Hepatocyte (in vitro differentiated cells): ENCODE measurements around the gene LGI4. TPM values are rescaled to one million over a fixed set of nuclear protein-coding genes. Genes with fewer than 3 reads are reported as not detected.
"Not testable (repeated sequence)": the region's sequence is repeated elsewhere in the genome, so short reads cannot be mapped to it uniquely, and the experiment has no call there.

ENCODE experiments used
- DNase-seq: peaks from one replicate; pipeline ENCODE4 v3.0.0-alpha.2; 2016; ENCODE audit warnings: low spot score
- H2AFZ ChIP-seq: fragments of 200-600 bp; sonication (generic); 2 replicates; pipeline ENCODE4 v1.6.0; 2016; ENCODE audit warnings: antibody characterized with exemption, mild to moderate bottlenecking
- H3K27ac ChIP-seq: fragments of 200-600 bp; sonication (generic); 2 replicates; pipeline ENCODE4 v1.5.1; 2016; ENCODE audit warnings: mild to moderate bottlenecking
- H3K27me3 ChIP-seq: fragments of 200-600 bp; sonication (generic); 2 replicates; pipeline ENCODE4 v1.6.1; 2016
- H3K36me3 ChIP-seq: fragments of 200-600 bp; sonication (generic); replicated peaks from 2 replicates; pipeline ENCODE4 v1.5.1; 2016; ENCODE audit warnings: low read depth; ENCODE audit not compliant: insufficient read depth
- H3K4me1 ChIP-seq: fragments of 200-600 bp; sonication (generic); 2 replicates; pipeline ENCODE4 v1.5.1; 2016; ENCODE audit warnings: mild to moderate bottlenecking, moderate library complexity; ENCODE audit not compliant: insufficient read depth
- H3K4me2 ChIP-seq: fragments of 200-600 bp; sonication (generic); 2 replicates; pipeline ENCODE4 v1.6.0; 2016
- H3K4me3 ChIP-seq: fragments of 200-600 bp; sonication (generic); 2 replicates; pipeline ENCODE4 v1.5.1; 2016; ENCODE audit warnings: mild to moderate bottlenecking
- H3K79me2 ChIP-seq: fragments of 200-600 bp; sonication (generic); 2 replicates; pipeline ENCODE4 v1.6.0; 2017; ENCODE audit warnings: mild to moderate bottlenecking
- H3K9me2 ChIP-seq: fragments of 200-600 bp; sonication (generic); replicated peaks from 2 replicates; pipeline ENCODE4 v1.6.0; 2017; ENCODE audit warnings: mild to moderate bottlenecking; ENCODE audit not compliant: insufficient read depth
- H3K9me3 ChIP-seq: fragments of 200-600 bp; sonication (generic); 2 replicates; pipeline ENCODE4 v1.5.1; 2016; ENCODE audit warnings: low read depth, mild to moderate bottlenecking
- H4K20me1 ChIP-seq: fragments of 200-600 bp; sonication (generic); 2 replicates; pipeline ENCODE4 v1.6.0; 2016; ENCODE audit warnings: mild to moderate bottlenecking; ENCODE audit not compliant: insufficient read depth, poor library complexity, severe bottlenecking
- EZH2 ChIP-seq: fragments of 200-600 bp; sonication (generic); IDR thresholded peaks from 2 replicates; pipeline ENCODE4 v1.6.1; 2016; ENCODE audit warnings: antibody characterized with exemption, mild to moderate bottlenecking, borderline replicate concordance
- EZH2phosphoT487 ChIP-seq: fragments of 200-600 bp; sonication (generic); IDR thresholded peaks from one replicate; pipeline ENCODE4 v1.6.1; 2018; ENCODE audit warnings: antibody characterized with exemption, mild to moderate bottlenecking, low read depth, moderate library complexity; ENCODE audit not compliant: unreplicated experiment, severe bottlenecking
- WGBS: methylation state at CpG from one replicate; pipeline ENCODE4 v1.1.6; 2016; ENCODE audit warnings: low lambda C conversion rate; ENCODE audit errors: missing lambda C conversion rate; 5-methylcytosine and 5-hydroxymethylcytosine counted together
- polyA plus RNA-seq: library from polyadenylated mRNA; unstranded; fragments of >200 nt; fragmentation: Nextera tagmentation; extraction: Ambion mirVana; gene quantifications from 2 replicates; pipeline ENCODE4 v1.2.1, GENCODE V29; 2016
- total RNA-seq: library from RNA; depleted of rRNA; stranded (reverse); fragments of >200 nt; gene quantifications from 2 replicates; pipeline ENCODE4 v1.2.3, GENCODE V29; 2014
- TF ChIP-seq, protein P1 (sequence below): fragments of 200-600 bp; sonication (generic); IDR thresholded peaks from 2 replicates; pipeline ENCODE4 v1.5.1; 2016; ENCODE audit warnings: antibody characterized with exemption, mild to moderate bottlenecking; ENCODE audit not compliant: poor library complexity

The LGI4 gene
- total and polyA plus RNA-seq, 2 experiments from 2014 or later: 5.2 to 6.3 TPM

DNA sequence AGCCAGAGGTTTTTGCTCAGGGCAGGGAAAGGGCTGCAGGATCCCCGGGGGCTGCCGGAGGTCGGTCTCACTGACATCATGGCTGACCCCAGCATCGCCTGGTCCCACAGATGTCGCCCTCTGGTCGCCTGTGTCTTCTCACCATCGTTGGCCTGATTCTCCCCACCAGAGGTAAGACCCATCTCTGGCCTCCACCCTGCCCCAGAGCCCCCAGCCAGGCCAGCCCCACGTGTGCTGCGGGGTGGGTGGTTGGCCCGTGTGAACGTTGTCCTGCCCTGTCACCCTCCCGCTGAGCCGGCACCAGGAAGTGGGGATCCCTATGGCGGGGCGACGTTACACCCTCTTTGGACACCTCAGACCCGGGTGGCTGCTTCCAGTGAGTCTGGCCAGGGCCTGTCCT is 20.6 kb upstream of the LGI4 start:
- peaks cover 24% of the 10 kb centered on the region for H3K27me3 ChIP-seq
- H3K4me2 ChIP-seq: peak overlapping the region; percentile 93
- H3K27ac ChIP-seq: no peak overlapping the region
- no peak overlapping the region for H2AFZ ChIP-seq
- H3K4me1 ChIP-seq: peaks cover 13% of the 10 kb centered on the region
- H3K9me3 ChIP-seq: no peaks in the 10 kb centered on the region
- no peaks in the 10 kb centered on the region for H3K79me2 ChIP-seq
- TF ChIP-seq, protein P1, sequence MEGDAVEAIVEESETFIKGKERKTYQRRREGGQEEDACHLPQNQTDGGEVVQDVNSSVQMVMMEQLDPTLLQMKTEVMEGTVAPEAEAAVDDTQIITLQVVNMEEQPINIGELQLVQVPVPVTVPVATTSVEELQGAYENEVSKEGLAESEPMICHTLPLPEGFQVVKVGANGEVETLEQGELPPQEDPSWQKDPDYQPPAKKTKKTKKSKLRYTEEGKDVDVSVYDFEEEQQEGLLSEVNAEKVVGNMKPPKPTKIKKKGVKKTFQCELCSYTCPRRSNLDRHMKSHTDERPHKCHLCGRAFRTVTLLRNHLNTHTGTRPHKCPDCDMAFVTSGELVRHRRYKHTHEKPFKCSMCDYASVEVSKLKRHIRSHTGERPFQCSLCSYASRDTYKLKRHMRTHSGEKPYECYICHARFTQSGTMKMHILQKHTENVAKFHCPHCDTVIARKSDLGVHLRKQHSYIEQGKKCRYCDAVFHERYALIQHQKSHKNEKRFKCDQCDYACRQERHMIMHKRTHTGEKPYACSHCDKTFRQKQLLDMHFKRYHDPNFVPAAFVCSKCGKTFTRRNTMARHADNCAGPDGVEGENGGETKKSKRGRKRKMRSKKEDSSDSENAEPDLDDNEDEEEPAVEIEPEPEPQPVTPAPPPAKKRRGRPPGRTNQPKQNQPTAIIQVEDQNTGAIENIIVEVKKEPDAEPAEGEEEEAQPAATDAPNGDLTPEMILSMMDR: no peak
- no peak for TF ChIP-seq EZH2phosphoT487
- no peak for TF ChIP-seq EZH2
- H3K4me3 ChIP-seq: peak overlapping the region; percentile 53
- H3K9me2 ChIP-seq: no peaks in the 10 kb centered on the region
- WGBS: 33% methylated on average over 16 of the region's 17 CpGs
- no peak for DNase-seq
- H3K36me3 ChIP-seq: no peaks in the 10 kb centered on the region
- H4K20me1 ChIP-seq: no peaks in the 10 kb centered on the region

DNA sequence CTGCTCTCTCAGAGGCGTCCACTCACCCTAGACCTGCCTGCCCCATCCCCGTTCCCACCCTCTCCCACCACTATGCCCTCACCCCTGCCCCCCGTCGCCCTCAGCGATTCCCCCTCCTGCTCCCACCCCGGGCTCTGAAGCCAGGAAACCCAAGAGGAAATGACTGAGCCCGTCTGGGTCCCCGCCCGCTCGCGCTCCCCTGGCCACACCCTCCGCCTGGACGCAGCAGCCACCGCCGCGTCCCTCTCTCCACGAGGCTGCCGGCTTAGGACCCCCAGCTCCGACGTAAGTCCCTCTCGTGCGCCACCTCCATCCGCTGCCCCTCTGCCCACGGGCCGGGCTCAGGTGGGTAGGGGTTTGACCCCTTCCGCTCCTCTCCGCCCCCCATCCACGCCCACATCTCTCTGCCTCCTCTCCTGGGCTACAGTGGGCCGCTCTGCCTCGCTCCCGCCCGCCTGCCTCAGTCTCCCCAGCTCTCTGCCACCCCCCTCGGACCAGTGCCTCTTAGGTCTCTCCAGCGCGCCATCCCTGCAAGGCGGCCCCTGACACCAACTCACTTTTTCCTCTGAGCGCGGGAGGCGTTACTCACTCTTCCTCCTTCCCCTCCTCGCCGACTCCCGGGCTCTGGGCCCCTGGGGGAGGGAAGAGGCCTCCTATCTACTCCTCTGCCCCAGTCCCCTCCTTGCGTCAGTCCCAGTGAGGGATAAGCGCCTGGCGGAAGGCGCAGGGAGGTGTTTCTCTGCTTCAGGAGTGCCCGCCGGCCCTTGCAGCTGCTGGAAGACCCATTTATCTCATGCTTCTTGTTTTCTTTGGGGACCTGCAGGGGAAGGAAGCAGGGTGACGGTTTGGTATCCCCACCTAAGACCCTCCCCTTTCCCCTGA is 19.9 kb upstream of the LGI4 start, which contains the start of gene FXYD5:
Gene FXYD5 (plus strand): TSS at position 211 of the 882 bp plus-strand sequence. CDS start 816 bp downstream, outside the sequence.
- DNase-seq: peak; percentile 86
- WGBS: 2% methylated on average over 34 of the region's 49 CpGs
- H3K4me2 ChIP-seq: peak within 1 kb of the TSS; percentile 93
- peak within 1 kb of the TSS; percentile 53 for H3K4me3 ChIP-seq
- peak within 1 kb of the TSS; percentile 68 for H2AFZ ChIP-seq
- no peaks in the 10 kb centered on the region for H3K36me3 ChIP-seq
- no peak for TF ChIP-seq EZH2phosphoT487
- TF ChIP-seq EZH2: no peak
- TF ChIP-seq, protein P1: no peak
- no peaks in the 10 kb centered on the region for H4K20me1 ChIP-seq
- H3K79me2 ChIP-seq: no peaks in the 10 kb centered on the region
- no peaks in the 10 kb centered on the region for H3K9me2 ChIP-seq
- H3K27ac ChIP-seq: peak within 1 kb of the TSS; percentile 18
- peaks cover 24% of the 10 kb centered on the region for H3K27me3 ChIP-seq
- H3K4me1 ChIP-seq: peaks cover 13% of the 10 kb centered on the region
- no peaks in the 10 kb centered on the region for H3K9me3 ChIP-seq

DNA sequence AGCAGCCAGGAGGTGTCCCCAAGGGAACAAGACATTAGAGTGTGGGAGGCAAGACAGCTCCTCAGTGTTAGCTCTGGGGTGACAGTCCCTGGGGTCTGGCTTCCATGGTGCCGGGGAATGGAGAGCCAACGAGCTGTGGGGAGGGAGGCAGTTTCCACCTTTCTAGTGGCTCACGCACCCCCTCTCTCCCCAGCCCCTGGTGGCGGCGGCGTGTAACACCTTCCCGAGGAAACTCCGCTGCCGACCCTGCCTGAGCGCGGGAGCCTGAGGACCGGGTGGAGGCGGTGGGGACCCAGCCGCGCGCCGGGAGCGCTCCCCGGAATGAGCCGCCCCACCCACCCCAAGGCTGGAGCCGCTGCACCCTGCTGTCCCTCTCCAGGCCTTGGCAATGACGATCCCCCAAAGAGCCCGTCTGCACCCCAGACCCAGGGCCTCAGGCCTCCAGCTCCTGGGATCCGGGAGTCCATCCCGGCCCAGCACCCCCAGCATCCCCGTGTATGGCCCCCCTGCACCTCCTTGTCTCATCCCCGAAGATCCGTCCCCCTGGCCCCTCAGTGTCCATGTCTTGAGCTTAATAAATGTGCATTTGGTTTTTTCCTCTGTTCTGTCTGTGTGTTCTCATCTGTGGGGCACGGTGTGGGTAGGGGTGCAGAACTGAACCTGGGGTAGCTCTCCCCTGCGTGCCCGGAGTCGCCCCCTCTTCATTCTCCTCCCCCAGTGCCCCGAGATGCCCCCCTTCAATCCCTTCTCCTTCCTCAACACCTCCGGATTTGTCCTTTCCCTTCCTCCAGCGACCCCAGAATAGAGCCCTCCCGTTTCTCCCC is 19.1 kb upstream of the LGI4 start:
- peak; percentile 67 for DNase-seq
- peaks cover 13% of the 10 kb centered on the region for H3K4me1 ChIP-seq
- 2% methylated on average over 24 of the region's 36 CpGs for WGBS
- peaks cover 24% of the 10 kb centered on the region for H3K27me3 ChIP-seq
- no peaks in the 10 kb centered on the region for H3K36me3 ChIP-seq
- no peaks in the 10 kb centered on the region for H3K9me2 ChIP-seq
- peak overlapping the region; percentile 68 for H2AFZ ChIP-seq
- no peaks in the 10 kb centered on the region for H4K20me1 ChIP-seq
- peak overlapping the region; percentile 53 for H3K4me3 ChIP-seq
- peak overlapping the region; percentile 93 for H3K4me2 ChIP-seq
- no peaks in the 10 kb centered on the region for H3K79me2 ChIP-seq
- H3K27ac ChIP-seq: no peak overlapping the region
- H3K9me3 ChIP-seq: no peaks in the 10 kb centered on the region
- TF ChIP-seq, protein P1: peak; percentile 40
- TF ChIP-seq EZH2 (no peak), EZH2phosphoT487 (no peak)

DNA sequence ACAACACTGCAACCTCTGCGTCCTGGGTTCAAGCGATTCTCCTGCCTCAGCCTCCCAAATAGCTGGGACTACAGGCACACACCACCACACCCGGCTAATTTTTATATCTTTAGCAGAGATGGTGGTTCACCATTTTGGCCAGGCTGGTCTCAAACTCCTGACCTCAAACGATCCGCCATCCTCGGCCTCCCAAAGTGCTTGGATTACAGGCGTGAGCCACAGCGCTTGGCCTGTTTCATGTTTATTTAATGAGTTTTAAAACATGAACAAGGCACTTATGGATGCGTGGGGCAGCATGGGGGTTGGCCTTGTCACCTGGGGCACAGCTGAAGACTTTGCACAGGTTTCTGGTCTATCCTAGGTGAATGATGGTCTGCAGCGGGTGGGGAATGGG is 18.3 kb upstream of the LGI4 start:
- peaks cover 24% of the 10 kb centered on the region for H3K27me3 ChIP-seq
- not testable (repeated sequence) for H4K20me1 ChIP-seq, H3K27ac ChIP-seq, H3K9me2 ChIP-seq, H3K4me2 ChIP-seq, H2AFZ ChIP-seq, H3K9me3 ChIP-seq, H3K4me3 ChIP-seq, DNase-seq, H3K79me2 ChIP-seq, H3K36me3 ChIP-seq
- WGBS: 70% methylated on average over 10 of the region's 10 CpGs
- peaks cover 13% of the 10 kb centered on the region for H3K4me1 ChIP-seq
